DMS114 treated with DMSO at 0.1 percent for 48 hours (cell line): ENCODE results near the gene GUF1.
A peak's percentile ranks its signal among the peaks of the same experiment; 100 is the strongest.

Experiments used
- DNase-seq: peaks from one replicate; lab custom pipeline; 2025; ENCODE audit not compliant: unreplicated experiment; lab: John Stamatoyannopoulos, UW

The GUF1 gene

GRCh38 chr4:44678094-44679041 is at the start of gene GUF1:
GUF1 (plus strand) TSS chr4:44678420; CDS start chr4:44678623, 203 bp downstream.
- DNase-seq = peak; percentile 72

- DNase-seq = peak; percentile 25
These were observed 48.8 kb upstream of the GUF1 start for GRCh38 chr4:44629280-44629866.

GRCh38 chr4:44632089-44632488 is 46.1 kb upstream of the GUF1 start:
- DNase-seq = peak; percentile 3

- no peak for DNase-seq
These were observed 45.5 kb upstream of the GUF1 start for GRCh38 chr4:44632733-44633132.

- DNase-seq = no peak
These were observed 40.1 kb upstream of the GUF1 start for GRCh38 chr4:44638091-44638490.

- DNase-seq = no peak
These were observed 32.1 kb upstream of the GUF1 start for GRCh38 chr4:44646151-44646550.

GRCh38 chr4:44651425-44651824 is 26.8 kb upstream of the GUF1 start, which contains the start of gene YIPF7:
YIPF7 (minus strand) TSS chr4:44651625; CDS start chr4:44650100, 1,525 bp downstream.
- DNase-seq = no peak

GRCh38 chr4:44652002-44652401 is 26.2 kb upstream of the GUF1 start:
- no peak for DNase-seq

- no peak for DNase-seq
These were observed 17.8 kb upstream of the GUF1 start for GRCh38 chr4:44660396-44660795.

GRCh38 chr4:44661940-44662622 is 16.1 kb upstream of the GUF1 start:
- DNase-seq = no peak

- DNase-seq = no peak
These were observed 15.6 kb upstream of the GUF1 start for GRCh38 chr4:44662623-44663005.

- DNase-seq = no peak
These were observed 14.5 kb upstream of the GUF1 start for GRCh38 chr4:44663539-44664263.

GRCh38 chr4:44668526-44668925 is 9.7 kb upstream of the GUF1 start:
- no peak for DNase-seq

GRCh38 chr4:44670506-44671199 is 7.6 kb upstream of the GUF1 start:
- no peak for DNase-seq

- DNase-seq = no peak
These were observed 6.6 kb upstream of the GUF1 start for GRCh38 chr4:44671636-44672035.

- DNase-seq = no peak
These were observed 3.7 kb upstream of the GUF1 start for GRCh38 chr4:44674471-44674870.

- no peak for DNase-seq
These were observed 2.9 kb upstream of the GUF1 start for GRCh38 chr4:44675366-44675765.

GRCh38 chr4:44679060-44679459 is 840 bp downstream of the GUF1 start:
- no peak for DNase-seq

GRCh38 chr4:44684648-44685047 is 6.4 kb downstream of the GUF1 start:
- DNase-seq = no peak

GRCh38 chr4:44700427-44700826 is 22.2 kb downstream of the GUF1 start:
- no peak for DNase-seq
